Stimulated activated CD8-positive, alpha-beta memory T cell treated with anti-CD3 and anti-CD28 coated beads, Interleukin-4, amount 100 ng/mL, for 4 hours (primary cell): Measurements from ENCODE around the gene ERO1A.

Experiments
- DNase-seq, 2 donors: peaks; one replicate each; pipeline ENCODE4 v3.0.0-alpha.2; 2020; ENCODE audit warnings: low read depth in 2 of 2, low spot score in 1 of 2

ERO1A gene

GRCh38 chr14:52700701-52701172, 5.4 kb upstream of the ERO1A start:
- DNase-seq, result no peak

- DNase-seq, result peak in 1 of 2 donors; percentile 24
Measured at GRCh38 chr14:52694761-52695480, 437 bp downstream of the ERO1A start.

- no peak for DNase-seq
Measured at GRCh38 chr14:52693532-52693931, 1.8 kb downstream of the ERO1A start.

- DNase-seq, result no peak
Measured at GRCh38 chr14:52693036-52693435, 2.3 kb downstream of the ERO1A start.

- DNase-seq, result no peak
Measured at GRCh38 chr14:52692248-52692962, 3.0 kb downstream of the ERO1A start.

GRCh38 chr14:52690983-52691760, 4.2 kb downstream of the ERO1A start:
- DNase-seq, result no peak

GRCh38 chr14:52686176-52686575, 9.2 kb downstream of the ERO1A start:
- no peak for DNase-seq

GRCh38 chr14:52683985-52684520, 11.3 kb downstream of the ERO1A start:
- DNase-seq, result no peak

- no peak for DNase-seq
Measured at GRCh38 chr14:52678591-52678990, 16.8 kb downstream of the ERO1A start.

- DNase-seq, result no peak
Measured at GRCh38 chr14:52663850-52664249, 31.5 kb downstream of the ERO1A start.

- DNase-seq, result no peak
Measured at GRCh38 chr14:52661314-52661713, 34.0 kb downstream of the ERO1A start.

- no peak for DNase-seq
Measured at GRCh38 chr14:52660832-52661231, 34.5 kb downstream of the ERO1A start.

GRCh38 chr14:52660325-52660724, 35.0 kb downstream of the ERO1A start:
- no peak for DNase-seq

- no peak for DNase-seq
Measured at GRCh38 chr14:52656905-52657304, 38.5 kb downstream of the ERO1A start.

GRCh38 chr14:52650774-52651173, 44.6 kb downstream of the ERO1A start:
- no peak for DNase-seq

- no peak for DNase-seq
Measured at GRCh38 chr14:52649511-52649910, 45.8 kb downstream of the ERO1A start.

GRCh38 chr14:52641745-52642144, 53.6 kb downstream of the ERO1A start:
- no peak for DNase-seq

- no peak for DNase-seq
Measured at GRCh38 chr14:52640137-52640536, 55.2 kb downstream of the ERO1A start.

- DNase-seq, result no peak
Measured at GRCh38 chr14:52619687-52620086, 75.7 kb downstream of the ERO1A start.

GRCh38 chr14:52618602-52619001, 76.8 kb downstream of the ERO1A start:
- DNase-seq, result no peak

- DNase-seq, result no peak
Measured at GRCh38 chr14:52610187-52610586, 85.2 kb downstream of the ERO1A start.
